Measurements from ENCODE around the gene ENPP7. TPM values are rescaled to one million over a fixed set of nuclear protein-coding genes. Genes with fewer than 3 reads are reported as not detected.

Gene ENPP7
- total RNA-seq, 3 donors from 2014 or later: not detected

DNA sequence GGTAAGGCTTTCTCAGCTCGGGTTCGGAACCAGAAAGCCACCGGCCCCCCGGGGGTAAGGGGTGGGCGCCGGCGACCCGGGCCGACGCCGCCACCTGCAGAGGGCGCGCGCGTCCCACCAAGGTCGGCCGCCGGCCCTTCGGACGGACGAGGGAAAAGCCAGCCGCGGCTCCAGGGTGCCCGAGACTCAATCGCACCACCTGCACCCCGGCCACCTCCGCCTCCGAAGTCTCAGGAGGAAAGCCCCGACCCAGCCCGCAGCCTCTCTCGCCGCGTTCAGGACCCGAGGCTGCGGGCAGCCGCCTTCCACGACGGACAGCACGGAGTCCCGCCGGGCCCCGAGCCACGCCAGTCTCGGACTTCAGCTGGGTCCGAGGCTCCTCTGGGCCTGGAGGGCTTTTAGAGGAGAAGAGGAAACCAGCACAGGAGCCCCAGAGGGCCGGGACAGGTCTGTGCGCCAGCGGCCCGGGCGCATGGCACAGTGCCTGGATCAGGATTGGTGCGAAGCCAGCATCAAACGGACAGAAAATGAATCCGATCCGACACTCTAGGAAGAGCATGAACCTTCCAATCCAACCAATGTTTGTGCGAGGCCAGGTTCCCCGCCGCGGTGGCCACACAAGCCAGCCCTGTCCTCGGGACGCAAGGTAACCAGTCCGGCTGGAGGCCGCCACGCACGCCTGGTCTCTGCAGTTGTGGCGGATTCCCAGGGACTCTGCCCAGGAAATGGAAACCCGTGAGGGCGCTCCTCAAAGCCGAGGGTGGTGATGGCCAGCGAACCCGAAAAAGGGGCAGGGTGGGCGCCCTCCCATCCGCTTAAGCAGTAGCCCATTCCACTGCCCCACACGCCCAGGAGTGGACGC, 59.4 kb downstream of the ENPP7 start:
- no peak overlapping the region for H3K4me3 Mint-ChIP-seq
- no peaks in the 10 kb centered on the region for H3K9me3 Mint-ChIP-seq
- peaks cover 8% of the 10 kb centered on the region for H3K4me1 Mint-ChIP-seq (ENCODE audit: low read depth)
- DNase-seq: no peak
- H3K27me3 Mint-ChIP-seq (ENCODE audit: low read depth): peaks cover 67% of the 10 kb centered on the region
- no peaks in the 10 kb centered on the region for H3K36me3 Mint-ChIP-seq (ENCODE audit: insufficient read depth)
- peak; percentile 48 to 51 for ATAC-seq

DNA sequence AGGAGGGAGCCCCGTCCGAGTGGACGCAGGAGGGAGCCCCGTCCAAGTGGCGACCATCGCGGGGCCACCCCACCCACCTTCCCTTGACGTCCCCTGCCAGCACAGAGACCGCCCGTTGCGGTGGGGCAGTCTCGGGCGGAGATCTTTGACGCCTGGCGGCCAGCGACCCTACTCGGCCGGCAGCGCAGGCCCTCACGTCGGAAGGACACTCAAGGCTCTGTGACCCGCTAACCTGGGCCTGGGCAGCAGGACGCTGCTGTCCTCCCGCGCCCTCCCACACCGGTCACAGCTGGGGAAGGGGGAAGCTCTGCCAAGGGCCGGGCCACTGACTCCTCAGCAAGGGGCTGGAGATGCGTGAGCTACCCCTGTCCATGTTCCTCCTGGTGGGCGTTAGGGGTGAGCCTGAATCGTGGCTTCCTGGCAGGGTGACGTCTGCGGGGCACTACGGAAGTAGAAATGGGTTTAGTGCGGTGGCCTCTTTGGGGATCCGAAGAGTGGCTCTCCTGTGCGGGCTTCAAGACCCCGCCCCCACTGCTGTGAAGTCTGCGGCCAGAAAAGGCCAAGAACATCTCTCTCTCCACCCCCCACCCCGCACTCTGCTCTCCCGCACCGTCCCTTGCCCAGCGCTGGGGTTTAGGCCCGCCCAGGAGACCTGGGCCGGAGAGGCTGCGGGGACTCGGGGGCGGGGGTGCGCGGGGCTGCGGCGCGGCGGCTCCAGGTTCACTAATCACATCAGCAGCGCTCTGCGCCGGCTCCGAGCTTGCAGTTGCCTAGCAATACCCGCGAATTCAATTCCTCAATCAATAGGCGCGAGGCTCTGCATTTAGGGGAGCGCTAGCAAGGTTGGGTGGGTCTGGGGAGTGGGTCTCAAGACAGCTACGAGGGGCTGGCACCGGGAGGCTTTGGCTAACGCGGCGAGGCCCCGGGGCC, 60.3 kb downstream of the ENPP7 start:
- DNase-seq (no peak), ATAC-seq (peak; percentile 30 to 36)
- H3K36me3 Mint-ChIP-seq (ENCODE audit: insufficient read depth): no peaks in the 10 kb centered on the region
- H3K4me3 Mint-ChIP-seq: no peak overlapping the region
- peaks cover 10% of the 10 kb centered on the region for H3K4me1 Mint-ChIP-seq (ENCODE audit: low read depth)
- no peaks in the 10 kb centered on the region for H3K9me3 Mint-ChIP-seq
- H3K27me3 Mint-ChIP-seq (ENCODE audit: low read depth): peaks cover 58% of the 10 kb centered on the region

DNA sequence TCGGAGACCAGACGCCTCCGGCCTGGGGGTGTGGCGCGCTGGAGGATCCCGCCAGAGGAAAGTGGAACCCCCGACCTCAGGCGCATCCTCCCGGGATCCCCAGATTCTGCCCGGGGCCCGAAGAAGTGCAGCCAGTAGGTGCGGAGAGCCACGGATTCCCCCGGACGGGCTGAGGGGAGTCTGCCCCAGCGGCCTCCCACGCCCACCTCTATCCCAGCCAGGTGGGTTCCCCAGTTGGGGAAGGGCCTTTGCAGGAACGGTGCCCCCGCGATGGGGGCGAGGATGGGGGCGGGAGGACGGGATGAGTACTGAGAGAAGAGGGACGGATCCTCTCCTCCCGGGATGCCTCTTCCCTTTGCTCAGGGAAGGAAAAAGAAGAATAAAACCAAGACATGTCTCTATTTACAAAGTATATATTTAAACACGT, 61.0 kb downstream of the ENPP7 start:
- Mint-ChIP-seq H3K9me3 (no peaks in the 10 kb centered on the region), H3K4me1 (ENCODE audit: low read depth) (peaks cover 14% of the 10 kb centered on the region), H3K36me3 (ENCODE audit: insufficient read depth) (no peaks in the 10 kb centered on the region), H3K27me3 (ENCODE audit: low read depth) (peaks cover 51% of the 10 kb centered on the region), H3K4me3 (no peak overlapping the region)
- no peak for DNase-seq
- ATAC-seq: no peak

Other genes starting within 250 kb of the ENPP7 start
- gene RBFOX3, start 119.9 kb upstream of the ENPP7 start, total RNA-seq: not detected
- 1 to 10 TPM; 1.0 to 2.6 (median 1.4) TPM for gene CBX2, start 47.2 kb downstream of the ENPP7 start, total RNA-seq
- 1 to 10 TPM; 1.7 to 4.3 (median 3.1) TPM for gene CBX8, start 66.1 kb downstream of the ENPP7 start, total RNA-seq
- 10 to 100 TPM; 15.3 to 16.4 (median 15.3) TPM for gene CBX4, start 108.5 kb downstream of the ENPP7 start, total RNA-seq